ENCODE results near the gene BSPH1. TPM values are rescaled to one million over a fixed set of nuclear protein-coding genes. Genes with fewer than 3 reads are reported as not detected.
A peak's percentile ranks its signal among the peaks of the same experiment; 100 is the strongest.

The BSPH1 gene
- total RNA-seq: under 1 TPM in 1 of 2 donors, not detected in 1; 0.50 TPM
- not detected for polyA plus RNA-seq (ENCODE audit: insufficient read length in 2 of 2)
- long read RNA-seq, donor 1: 0 reads
- long read RNA-seq, donor 2: 0 reads
- long read RNA-seq, donor 3: 0 reads
- long read RNA-seq, donor 4: 0 reads

GRCh38 chr19:47992070-47992469 is at the start of gene BSPH1:
BSPH1 (minus strand) TSS chr19:47992170; CDS start chr19:47992081, 89 bp downstream.
- Histone ChIP-seq H3K27me3 (ENCODE audit: control insufficient read depth, insufficient read depth, low read length) (no peaks in the 10 kb centered on the region), H3K9me3 (ENCODE audit: control insufficient read depth, insufficient read depth, low read length) (no peaks in the 10 kb centered on the region), H3K4me1 (ENCODE audit: control insufficient read depth, insufficient read depth, low read length) (no peaks in the 10 kb centered on the region), H3K36me3 (ENCODE audit: control insufficient read depth, insufficient read depth, low read length) (no peaks in the 10 kb centered on the region), H3K27ac (ENCODE audit: low read depth, low read length) (no peak within 1 kb of the TSS), H3K4me3 (ENCODE audit: low read depth, low read length) (no peak within 1 kb of the TSS)
- DNase-seq (ENCODE audit: low read depth in 4 of 6, low spot score in 6 of 6): no peak
- 57% methylated on average over 1 of the region's 2 CpGs for WGBS (ENCODE audit: insufficient coverage)

GRCh38 chr19:48036765-48037164 is 44.8 kb upstream of the BSPH1 start:
- no CpG with 5 or more reads among the region's 2 CpGs for whole genome bisulfite sequencing (ENCODE audit: insufficient coverage)

GRCh38 chr19:48033604-48034003 is 41.6 kb upstream of the BSPH1 start:
- no peaks in the 10 kb centered on the region for H3K4me1 ChIP-seq (ENCODE audit: control insufficient read depth, insufficient read depth, low read length)
- no peak overlapping the region for H3K27ac ChIP-seq (ENCODE audit: low read depth, low read length)
- H3K36me3 ChIP-seq (ENCODE audit: control insufficient read depth, insufficient read depth, low read length): no peaks in the 10 kb centered on the region
- 87% methylated on average over 4 of the region's 5 CpGs for WGBS (ENCODE audit: insufficient coverage)
- no peak overlapping the region for H3K4me3 ChIP-seq (ENCODE audit: low read depth, low read length)
- DNase-seq (ENCODE audit: low read depth in 4 of 6, low spot score in 6 of 6): no peak
- no peaks in the 10 kb centered on the region for H3K9me3 ChIP-seq (ENCODE audit: control insufficient read depth, insufficient read depth, low read length)
- peaks cover 2% of the 10 kb centered on the region for H3K27me3 ChIP-seq (ENCODE audit: control insufficient read depth, insufficient read depth, low read length)

More at GRCh38 chr19:48036765-48037164, 44.8 kb upstream of the BSPH1 start:
- no peak overlapping the region for H3K4me3 ChIP-seq (ENCODE audit: low read depth, low read length)
- H3K9me3 ChIP-seq (ENCODE audit: control insufficient read depth, insufficient read depth, low read length): no peaks in the 10 kb centered on the region
- no peak for DNase-seq (ENCODE audit: low read depth in 4 of 6, low spot score in 6 of 6)
- H3K4me1 ChIP-seq (ENCODE audit: control insufficient read depth, insufficient read depth, low read length): no peaks in the 10 kb centered on the region
- no peak overlapping the region for H3K27ac ChIP-seq (ENCODE audit: low read depth, low read length)
- H3K27me3 ChIP-seq (ENCODE audit: control insufficient read depth, insufficient read depth, low read length): no peaks in the 10 kb centered on the region
- H3K36me3 ChIP-seq (ENCODE audit: control insufficient read depth, insufficient read depth, low read length): no peaks in the 10 kb centered on the region

GRCh38 chr19:48030073-48030472 is 38.1 kb upstream of the BSPH1 start:
- H3K27ac ChIP-seq (ENCODE audit: low read depth, low read length): no peak overlapping the region
- no peaks in the 10 kb centered on the region for H3K9me3 ChIP-seq (ENCODE audit: control insufficient read depth, insufficient read depth, low read length)
- 69% methylated on average over 5 of the region's 10 CpGs for WGBS (ENCODE audit: insufficient coverage)
- no peak for DNase-seq (ENCODE audit: low read depth in 4 of 6, low spot score in 6 of 6)
- H3K4me1 ChIP-seq (ENCODE audit: control insufficient read depth, insufficient read depth, low read length): no peaks in the 10 kb centered on the region
- no peaks in the 10 kb centered on the region for H3K36me3 ChIP-seq (ENCODE audit: control insufficient read depth, insufficient read depth, low read length)
- no peak overlapping the region for H3K4me3 ChIP-seq (ENCODE audit: low read depth, low read length)
- H3K27me3 ChIP-seq (ENCODE audit: control insufficient read depth, insufficient read depth, low read length): peaks cover 2% of the 10 kb centered on the region

- Histone ChIP-seq H3K27me3 (ENCODE audit: control insufficient read depth, insufficient read depth, low read length) (peaks cover 2% of the 10 kb centered on the region), H3K4me3 (ENCODE audit: low read depth, low read length) (no peak overlapping the region), H3K27ac (ENCODE audit: low read depth, low read length) (no peak overlapping the region), H3K36me3 (ENCODE audit: control insufficient read depth, insufficient read depth, low read length) (no peaks in the 10 kb centered on the region), H3K4me1 (ENCODE audit: control insufficient read depth, insufficient read depth, low read length) (no peaks in the 10 kb centered on the region), H3K9me3 (ENCODE audit: control insufficient read depth, insufficient read depth, low read length) (no peaks in the 10 kb centered on the region)
- WGBS (ENCODE audit: insufficient coverage): 71% methylated on average over 7 of the region's 7 CpGs
- DNase-seq (ENCODE audit: low read depth in 4 of 6, low spot score in 6 of 6): peak in 1 of 6 donors; percentile 2
Measured at GRCh38 chr19:48029431-48029830, 37.5 kb upstream of the BSPH1 start.

GRCh38 chr19:48025480-48025879 is 33.5 kb upstream of the BSPH1 start:
- no peak for DNase-seq (ENCODE audit: low read depth in 4 of 6, low spot score in 6 of 6)
- Histone ChIP-seq H3K4me1 (ENCODE audit: control insufficient read depth, insufficient read depth, low read length) (no peaks in the 10 kb centered on the region), H3K9me3 (ENCODE audit: control insufficient read depth, insufficient read depth, low read length) (no peaks in the 10 kb centered on the region), H3K27ac (ENCODE audit: low read depth, low read length) (no peak overlapping the region), H3K4me3 (ENCODE audit: low read depth, low read length) (no peak overlapping the region), H3K27me3 (ENCODE audit: control insufficient read depth, insufficient read depth, low read length) (no peaks in the 10 kb centered on the region), H3K36me3 (ENCODE audit: control insufficient read depth, insufficient read depth, low read length) (no peaks in the 10 kb centered on the region)
- WGBS (ENCODE audit: insufficient coverage): 68% methylated on average over 2 of the region's 3 CpGs

GRCh38 chr19:48023518-48023917 is 31.5 kb upstream of the BSPH1 start:
- WGBS (ENCODE audit: insufficient coverage): no CpG with 5 or more reads among the region's 3 CpGs
- no peak for DNase-seq (ENCODE audit: low read depth in 4 of 6, low spot score in 6 of 6)
- Histone ChIP-seq H3K4me3 (ENCODE audit: low read depth, low read length) (no peak overlapping the region), H3K27me3 (ENCODE audit: control insufficient read depth, insufficient read depth, low read length) (no peaks in the 10 kb centered on the region), H3K27ac (ENCODE audit: low read depth, low read length) (no peak overlapping the region), H3K9me3 (ENCODE audit: control insufficient read depth, insufficient read depth, low read length) (no peaks in the 10 kb centered on the region), H3K36me3 (ENCODE audit: control insufficient read depth, insufficient read depth, low read length) (no peaks in the 10 kb centered on the region), H3K4me1 (ENCODE audit: control insufficient read depth, insufficient read depth, low read length) (no peaks in the 10 kb centered on the region)

- Histone ChIP-seq H3K27me3 (ENCODE audit: control insufficient read depth, insufficient read depth, low read length) (no peaks in the 10 kb centered on the region), H3K36me3 (ENCODE audit: control insufficient read depth, insufficient read depth, low read length) (no peaks in the 10 kb centered on the region), H3K4me1 (ENCODE audit: control insufficient read depth, insufficient read depth, low read length) (no peaks in the 10 kb centered on the region), H3K27ac (ENCODE audit: low read depth, low read length) (no peak overlapping the region), H3K9me3 (ENCODE audit: control insufficient read depth, insufficient read depth, low read length) (no peaks in the 10 kb centered on the region), H3K4me3 (ENCODE audit: low read depth, low read length) (no peak overlapping the region)
- no peak for DNase-seq (ENCODE audit: low read depth in 4 of 6, low spot score in 6 of 6)
- 66% methylated on average over 2 of the region's 2 CpGs for WGBS (ENCODE audit: insufficient coverage)
Measured at GRCh38 chr19:48023011-48023410, 31.0 kb upstream of the BSPH1 start.

GRCh38 chr19:48020686-48021085 is 28.7 kb upstream of the BSPH1 start:
- H3K36me3 ChIP-seq (ENCODE audit: control insufficient read depth, insufficient read depth, low read length): no peaks in the 10 kb centered on the region
- no peak for DNase-seq (ENCODE audit: low read depth in 4 of 6, low spot score in 6 of 6)
- H3K9me3 ChIP-seq (ENCODE audit: control insufficient read depth, insufficient read depth, low read length): no peaks in the 10 kb centered on the region
- H3K27me3 ChIP-seq (ENCODE audit: control insufficient read depth, insufficient read depth, low read length): no peaks in the 10 kb centered on the region
- no peak overlapping the region for H3K27ac ChIP-seq (ENCODE audit: low read depth, low read length)
- WGBS (ENCODE audit: insufficient coverage): no CpG with 5 or more reads among the region's 3 CpGs
- H3K4me1 ChIP-seq (ENCODE audit: control insufficient read depth, insufficient read depth, low read length): no peaks in the 10 kb centered on the region
- H3K4me3 ChIP-seq (ENCODE audit: low read depth, low read length): no peak overlapping the region

GRCh38 chr19:48010932-48011758 is 19.2 kb upstream of the BSPH1 start:
- no peak overlapping the region for H3K4me3 ChIP-seq (ENCODE audit: low read depth, low read length)
- H3K27me3 ChIP-seq (ENCODE audit: control insufficient read depth, insufficient read depth, low read length): no peaks in the 10 kb centered on the region
- H3K4me1 ChIP-seq (ENCODE audit: control insufficient read depth, insufficient read depth, low read length): no peaks in the 10 kb centered on the region
- no peaks in the 10 kb centered on the region for H3K36me3 ChIP-seq (ENCODE audit: control insufficient read depth, insufficient read depth, low read length)
- DNase-seq (ENCODE audit: low read depth in 4 of 6, low spot score in 6 of 6): no peak
- no peak overlapping the region for H3K27ac ChIP-seq (ENCODE audit: low read depth, low read length)
- 96% methylated on average over 10 of the region's 11 CpGs for WGBS (ENCODE audit: insufficient coverage)
- no peaks in the 10 kb centered on the region for H3K9me3 ChIP-seq (ENCODE audit: control insufficient read depth, insufficient read depth, low read length)

Measured in spinal cord (tissue), 10 donors.